Spleen (tissue), 11 donors: ENCODE measurements around the gene NGRN. TPM values are rescaled to one million over a fixed set of nuclear protein-coding genes. Genes with fewer than 3 reads are reported as not detected.

Experiments
- DNase-seq: peaks from one replicate; pipeline ENCODE4 v3.0.0-alpha.2; 2020
- H3K27ac ChIP-seq, 8 donors: fragments of 200-600 bp; sonication (generic) in 7 of 8; 1 replicate in 4 of 8; 2 replicates in 4 of 8; pipeline versions ENCODE4 v1.5.0 to v1.8.0; 2016 to 2021; ENCODE audit warnings: inconsistent platforms in 4 of 8, mild to moderate bottlenecking in 4 of 8, moderate library complexity in 1 of 8
- H3K27me3 ChIP-seq, 7 donors: fragments of 200-600 bp; sonication (generic) in 6 of 7; replicated peaks in 1 of 7; 1 replicate in 4 of 7; 2 replicates in 3 of 7; pipeline versions ENCODE4 v1.5.0 to v1.8.0; 2016 to 2021; ENCODE audit warnings: inconsistent platforms in 3 of 7, mild to moderate bottlenecking in 1 of 7
- H3K36me3 ChIP-seq, 6 donors: fragments of 200-600 bp; sonication (generic) in 5 of 6; 1 replicate in 4 of 6; 2 replicates in 2 of 6; pipeline versions ENCODE4 v1.5.0 to v1.8.0; 2016 to 2021; ENCODE audit warnings: inconsistent platforms in 2 of 6
- H3K4me1 ChIP-seq, 6 donors: fragments of 200-600 bp; sonication (generic) in 5 of 6; 1 replicate in 3 of 6; 2 replicates in 3 of 6; pipeline versions ENCODE4 v1.5.0 to v1.8.0; 2016 to 2021; ENCODE audit warnings: inconsistent platforms in 3 of 6
- H3K4me3 ChIP-seq, 8 donors: fragments of 200-600 bp; sonication (generic) in 7 of 8; 1 replicate in 4 of 8; 2 replicates in 4 of 8; pipeline versions ENCODE4 v1.5.0 to v1.8.0; 2016 to 2021; ENCODE audit warnings: inconsistent platforms in 4 of 8, mild to moderate bottlenecking in 4 of 8, moderate library complexity in 2 of 8
- H3K9me3 ChIP-seq, 8 donors: fragments of 200-600 bp; sonication (generic) in 7 of 8; 1 replicate in 4 of 8; 2 replicates in 4 of 8; pipeline versions ENCODE4 v1.5.0 to v1.8.0; 2016 to 2021; ENCODE audit warnings: inconsistent platforms in 4 of 8
- CTCF ChIP-seq, 11 experiments: fragments of 200-600 bp in 7 of 11; fragments of 450-650 bp in 4 of 11; sonication (generic) in 4 of 11; IDR thresholded peaks in 8 of 11; conservative IDR thresholded peaks in 3 of 11; 1 replicate in 7 of 11; 2 replicates in 4 of 11; pipeline versions ENCODE4 v1.4.0 to v1.8.0; 2016 to 2021; ENCODE audit warnings: antibody characterized with exemption in 11 of 11, inconsistent platforms in 4 of 11, mild to moderate bottlenecking in 1 of 11
- POLR2A ChIP-seq, 3 donors: fragments of 450-650 bp; IDR thresholded peaks; one replicate each; pipeline ENCODE4 v1.5.1; 2017; ENCODE audit warnings: antibody characterized with exemption in 3 of 3, mild to moderate bottlenecking in 1 of 3
- POLR2AphosphoS5 ChIP-seq, 3 donors: sonication (generic); formaldehyde crosslinking; IDR thresholded peaks; one replicate each; pipeline ENCODE4 v1.5.1; 2017; ENCODE audit warnings: antibody characterized with exemption in 3 of 3
- WGBS, 5 donors: extraction: QIAGEN DNeasy Blood & Tissue Kit in 3 of 5; methylation state at CpG; one replicate each; pipeline versions ENCODE4 v1.1.5 to v1.1.7; 2013 to 2018; 5-methylcytosine and 5-hydroxymethylcytosine counted together
- intact Hi-C: fragments of 100-400 bp; cut with DNase I; formaldehyde crosslinking; loops from one replicate; pipeline ENCODE4 v1.15.0; 2023; ENCODE audit warnings: low total_unique reads
- polyA plus RNA-seq, 3 donors: library from polyadenylated mRNA; stranded (reverse); fragments of 200-250 nt; gene quantifications; one replicate each; pipeline ENCODE4 v1.2.1, GENCODE V29; 2013
- small RNA-seq, 4 donors: library from RNA; depleted of rRNA; stranded (forward); fragments of <200 nt; gene quantifications; one replicate each; pipeline ENCODE3, GENCODE V24; 2016
- total RNA-seq, 7 donors: library from RNA; depleted of rRNA in 3 of 7; stranded (reverse); fragments of >200 nt in 3 of 7; fragmentation: NEBNext Ultra II Directional in 4 of 7; extraction: Animal tissue kit (Norgen Biotek cat#: 25700) in 4 of 7; gene quantifications; one replicate each; pipeline versions ENCODE4 v1.1.0 to v1.2.1, GENCODE V29; 2016 to 2021
- donor health status: healthy with polysubstance abuse.
- donor health status: DM: no; HTN: no; CAD: no; lungs with moderate emphysema.
- donor health status: DM: no; HTN: no; CAD: no.
- donor health status: Bipolar disorder and iron deficiency.
- donor health status: healthy.
- donor health status: DM: no; HTN: no; CAD: no.
- donor health status: DM: yes; HTN: yes; CAD: no.

The NGRN gene
- total and polyA plus RNA-seq, 10 donors: 27.2 to 53.2 (median 46.6) TPM

GRCh38 chr15:90320885-90321278, 55.4 kb downstream of the NGRN start:
- Histone ChIP-seq H3K27me3 (no peaks in the 10 kb centered on the region), H3K27ac (no peak overlapping the region), H3K9me3 (no peaks in the 10 kb centered on the region), H3K36me3 (no peaks in the 10 kb centered on the region), H3K4me3 (no peak overlapping the region), H3K4me1 (peaks cover 0 to 11% (median 10%) of the 10 kb centered on the region in 6 donors)
- intact Hi-C loops: loop anchor here (2.0 kb wide), 1 partner anchor 162 kb away; no protein-coding TSS in a partner anchor
- no peak for DNase-seq
- WGBS, 5 donors: 81 to 98% (median 83%) methylated on average over 1 of the region's 1 CpG
- TF ChIP-seq POLR2A (IDR thresholded peaks at IDR 0.05) (no peak), POLR2AphosphoS5 (IDR thresholded peaks at IDR 0.05) (no peak), CTCF (IDR thresholded peaks at IDR 0.05 in 8 of 11, conservative IDR thresholded peaks at IDR 0.05 in 3 of 11) (no peak)

Small RNA genes within 50 kb of the gene (small RNA-seq; reads per million reads assigned to genes)
- 0 reads per million in 4 donors for gene AC091167.3
- 0 reads per million in 4 donors for gene RN7SL736P

Other genes with a start within 250 kb of the NGRN start
- gene IDH2, start 163.2 kb upstream of the NGRN start, total RNA-seq: 10 to 100 TPM; 42.8 to 70.9 (median 52.5) TPM
- gene IDH2, start 163.2 kb upstream of the NGRN start, polyA plus RNA-seq: 10 to 100 TPM; 36.4 to 57.8 (median 53.5) TPM
- gene SEMA4B, start 64.3 kb upstream of the NGRN start, total RNA-seq: 10 to 100 TPM; 57.7 to 90.0 (median 77.0) TPM
- 10 to 100 TPM; 16.4 to 25.0 (median 16.7) TPM for gene SEMA4B, start 64.3 kb upstream of the NGRN start, polyA plus RNA-seq
- gene CIB1, start 31.7 kb upstream of the NGRN start, total RNA-seq: 10 to 100 TPM; 31.7 to 83.2 (median 77.3) TPM
- 100 to 1,000 TPM; 166 to 247 (median 212) TPM for gene CIB1, start 31.7 kb upstream of the NGRN start, polyA plus RNA-seq
- gene GDPGP1, start 31.5 kb upstream of the NGRN start, total RNA-seq: 10 to 100 TPM in 3 of 7 donors, 1 to 10 TPM in 4; 7.3 to 13.4 (median 9.9) TPM
- 1 to 10 TPM; 1.9 to 4.3 (median 3.2) TPM for gene GDPGP1, start 31.5 kb upstream of the NGRN start, polyA plus RNA-seq
- 1 to 10 TPM in 1 of 7 donors, under 1 TPM in 3, not detected in 3; 0.14 to 1.8 (median 0.35) TPM for gene TTLL13, start 16.1 kb upstream of the NGRN start, total RNA-seq
- under 1 TPM; 0.03 to 0.17 (median 0.10) TPM for gene TTLL13, start 16.1 kb upstream of the NGRN start, polyA plus RNA-seq
- gene ZNF774, start 86.6 kb downstream of the NGRN start, total RNA-seq: 1 to 10 TPM in 6 of 7 donors, under 1 TPM in 1; 0.77 to 4.2 (median 1.8) TPM
- gene ZNF774, start 86.6 kb downstream of the NGRN start, polyA plus RNA-seq: under 1 TPM; 0.17 to 0.29 (median 0.20) TPM
- gene IQGAP1, start 122.6 kb downstream of the NGRN start, total RNA-seq: 100 to 1,000 TPM; 190 to 282 (median 261) TPM
- gene IQGAP1, start 122.6 kb downstream of the NGRN start, polyA plus RNA-seq: 10 to 100 TPM; 48.1 to 72.0 (median 51.6) TPM